ENCODE measurements around the gene KCNQ1OT1. TPM values are rescaled to one million over a fixed set of nuclear protein-coding genes. Genes with fewer than 3 reads are reported as not detected.

Gene KCNQ1OT1
- total RNA-seq, 1 donor from 2014 or later, result 3.4 TPM

DNA sequence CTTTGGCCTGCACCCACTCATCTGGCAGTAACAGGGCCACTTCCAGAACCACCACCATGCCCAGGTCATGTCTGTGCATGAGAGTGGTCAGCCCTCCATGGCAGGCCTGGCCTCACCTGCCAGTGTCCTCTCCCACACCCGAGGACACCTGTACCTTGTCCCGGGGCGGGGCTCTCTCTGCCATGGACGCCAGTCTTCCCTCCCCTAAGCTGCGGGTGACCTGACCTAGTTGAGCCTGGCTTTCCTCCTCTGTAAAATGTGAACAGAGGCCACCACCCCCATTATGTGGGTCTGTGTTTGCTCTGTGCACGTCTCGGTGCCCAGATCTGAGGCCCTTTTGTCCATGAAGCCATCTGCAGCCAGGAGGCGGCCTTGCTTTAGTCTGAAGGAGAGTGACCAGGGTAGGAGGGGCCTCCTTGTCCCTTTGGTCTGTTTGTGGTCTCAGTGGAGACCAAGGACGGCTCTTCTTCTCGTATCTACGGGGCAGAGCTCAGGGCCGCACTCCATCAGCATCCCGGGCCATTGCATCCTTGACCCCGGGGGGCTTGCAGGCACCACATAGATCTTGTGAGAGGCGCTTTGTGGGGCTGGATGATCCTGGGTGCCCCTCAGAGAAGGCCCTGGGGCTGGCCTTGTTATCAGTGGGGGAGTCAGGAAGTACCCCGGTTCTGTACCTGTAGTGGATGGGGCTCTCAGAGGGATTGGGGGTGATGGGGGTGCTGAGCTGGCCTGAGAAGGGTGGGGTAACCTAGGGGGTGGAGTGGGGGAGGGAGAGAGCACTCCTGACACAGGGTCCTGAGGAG lies 133.4 kb downstream of the KCNQ1OT1 start:
- Histone ChIP-seq H3K27me3 (no peaks in the 10 kb centered on the region), H3K27ac (no peak overlapping the region), H3K4me1 (no peaks in the 10 kb centered on the region), H3K4me3 (no peak overlapping the region), H3K9me3 (no peaks in the 10 kb centered on the region), H3K36me3 (no peaks in the 10 kb centered on the region)
- intact Hi-C loops (cut with DNase I), result no loop called here
- TF ChIP-seq, protein P1, sequence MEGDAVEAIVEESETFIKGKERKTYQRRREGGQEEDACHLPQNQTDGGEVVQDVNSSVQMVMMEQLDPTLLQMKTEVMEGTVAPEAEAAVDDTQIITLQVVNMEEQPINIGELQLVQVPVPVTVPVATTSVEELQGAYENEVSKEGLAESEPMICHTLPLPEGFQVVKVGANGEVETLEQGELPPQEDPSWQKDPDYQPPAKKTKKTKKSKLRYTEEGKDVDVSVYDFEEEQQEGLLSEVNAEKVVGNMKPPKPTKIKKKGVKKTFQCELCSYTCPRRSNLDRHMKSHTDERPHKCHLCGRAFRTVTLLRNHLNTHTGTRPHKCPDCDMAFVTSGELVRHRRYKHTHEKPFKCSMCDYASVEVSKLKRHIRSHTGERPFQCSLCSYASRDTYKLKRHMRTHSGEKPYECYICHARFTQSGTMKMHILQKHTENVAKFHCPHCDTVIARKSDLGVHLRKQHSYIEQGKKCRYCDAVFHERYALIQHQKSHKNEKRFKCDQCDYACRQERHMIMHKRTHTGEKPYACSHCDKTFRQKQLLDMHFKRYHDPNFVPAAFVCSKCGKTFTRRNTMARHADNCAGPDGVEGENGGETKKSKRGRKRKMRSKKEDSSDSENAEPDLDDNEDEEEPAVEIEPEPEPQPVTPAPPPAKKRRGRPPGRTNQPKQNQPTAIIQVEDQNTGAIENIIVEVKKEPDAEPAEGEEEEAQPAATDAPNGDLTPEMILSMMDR (IDR thresholded peaks at IDR 0.05), result no peak
- TF ChIP-seq POLR2A (IDR thresholded peaks at IDR 0.05) (no peak), POLR2AphosphoS5 (IDR thresholded peaks at IDR 0.05; ENCODE audit: insufficient read depth in 1 of 2, low read depth in 1 of 2) (no peak)
- DNase-seq (ENCODE audit: extremely low spot score in 2 of 2), result no peak

DNA sequence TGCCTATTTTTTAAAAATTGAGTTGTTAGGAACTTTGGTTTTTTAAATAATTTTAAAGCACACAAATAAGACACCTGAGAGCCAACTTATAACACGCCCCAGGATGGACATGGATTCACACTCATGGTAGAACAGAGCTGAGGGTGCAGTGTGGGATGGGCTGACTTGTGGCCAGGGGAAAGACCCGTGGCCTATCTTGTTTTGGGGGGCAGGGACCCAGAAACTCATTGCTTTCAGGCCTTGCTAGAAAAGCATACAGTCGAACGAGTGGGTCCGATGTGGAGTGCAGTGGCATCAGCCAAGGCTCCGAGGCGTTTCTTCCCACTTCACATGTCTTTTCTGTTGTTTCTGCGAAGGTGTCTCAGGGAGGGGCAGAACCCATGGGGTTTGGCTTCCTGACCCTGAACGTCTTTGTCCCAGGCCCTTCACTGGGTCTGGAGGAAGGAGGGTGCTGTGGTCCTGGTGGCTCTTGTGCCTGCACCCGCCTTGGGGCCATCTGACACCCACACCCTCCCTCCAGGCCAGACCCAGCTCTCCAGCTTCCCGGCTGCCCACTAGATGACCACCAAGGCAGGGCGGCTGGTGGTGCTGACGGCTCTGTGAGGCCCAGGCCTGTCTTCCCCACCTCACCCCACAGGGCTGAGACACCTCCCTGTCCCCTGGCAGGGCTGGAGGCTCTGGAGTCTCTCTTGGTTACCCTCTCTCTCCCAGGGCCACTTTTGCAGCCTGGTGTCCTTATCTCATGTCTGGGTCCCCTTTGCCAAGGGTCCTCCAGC lies 134.2 kb downstream of the KCNQ1OT1 start:
- Histone ChIP-seq H3K27ac (no peak overlapping the region), H3K4me1 (no peaks in the 10 kb centered on the region), H3K27me3 (no peaks in the 10 kb centered on the region), H3K9me3 (no peaks in the 10 kb centered on the region), H3K36me3 (no peaks in the 10 kb centered on the region), H3K4me3 (no peak overlapping the region)
- TF ChIP-seq POLR2A (IDR thresholded peaks at IDR 0.05) (no peak), POLR2AphosphoS5 (IDR thresholded peaks at IDR 0.05; ENCODE audit: insufficient read depth in 1 of 2, low read depth in 1 of 2) (no peak)
- TF ChIP-seq, protein P1 (IDR thresholded peaks at IDR 0.05), result no peak
- intact Hi-C loops (cut with DNase I), result no loop called here
- DNase-seq (ENCODE audit: extremely low spot score in 2 of 2), result no peak

DNA sequence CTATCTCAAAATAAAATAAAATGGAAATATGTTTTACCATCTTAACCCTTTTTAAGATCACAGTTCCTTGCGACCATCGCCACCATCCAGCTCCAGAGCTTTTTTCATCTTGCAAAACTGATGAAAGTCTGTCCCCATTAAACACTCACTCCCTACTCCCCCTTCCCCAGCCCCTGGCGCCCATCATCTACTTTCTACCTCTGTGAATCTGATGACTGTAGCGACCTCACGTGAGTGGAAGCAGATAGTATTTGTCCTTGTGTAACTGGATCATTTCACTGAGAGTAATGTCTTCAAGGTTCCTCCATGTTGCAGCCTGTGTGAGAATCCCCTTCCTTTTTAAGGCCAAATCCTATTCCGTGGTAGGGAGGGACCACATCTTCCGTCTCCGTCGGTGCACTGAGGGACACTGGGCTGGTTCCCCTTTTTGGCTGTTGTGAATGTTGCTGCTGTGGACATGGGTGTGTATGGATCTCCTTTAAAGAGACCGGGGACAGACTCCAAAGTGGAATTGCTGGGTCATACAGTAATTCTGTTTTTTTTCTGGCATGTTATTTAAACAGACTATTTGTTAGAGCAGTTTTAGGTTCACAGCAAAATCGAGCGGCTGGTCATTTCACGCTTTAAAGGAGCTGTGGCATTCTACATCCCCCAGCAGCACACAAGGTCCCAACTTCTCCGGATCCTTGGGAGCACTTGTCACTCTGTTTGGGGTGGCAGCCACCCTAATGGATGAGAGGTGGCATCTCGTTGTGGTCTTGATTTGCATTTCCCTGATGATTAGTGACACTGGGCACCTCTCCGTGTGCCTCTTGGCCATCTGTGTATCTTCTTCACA lies 135.0 kb downstream of the KCNQ1OT1 start:
- Histone ChIP-seq H3K9me3 (no peaks in the 10 kb centered on the region), H3K4me1 (no peaks in the 10 kb centered on the region), H3K4me3 (no peak overlapping the region), H3K36me3 (no peaks in the 10 kb centered on the region), H3K27ac (no peak overlapping the region), H3K27me3 (no peaks in the 10 kb centered on the region)
- no peak for DNase-seq (ENCODE audit: extremely low spot score in 2 of 2)
- no peak for TF ChIP-seq POLR2AphosphoS5 (IDR thresholded peaks at IDR 0.05; ENCODE audit: insufficient read depth in 1 of 2, low read depth in 1 of 2)
- intact Hi-C loops (cut with DNase I), result no loop called here

DNA sequence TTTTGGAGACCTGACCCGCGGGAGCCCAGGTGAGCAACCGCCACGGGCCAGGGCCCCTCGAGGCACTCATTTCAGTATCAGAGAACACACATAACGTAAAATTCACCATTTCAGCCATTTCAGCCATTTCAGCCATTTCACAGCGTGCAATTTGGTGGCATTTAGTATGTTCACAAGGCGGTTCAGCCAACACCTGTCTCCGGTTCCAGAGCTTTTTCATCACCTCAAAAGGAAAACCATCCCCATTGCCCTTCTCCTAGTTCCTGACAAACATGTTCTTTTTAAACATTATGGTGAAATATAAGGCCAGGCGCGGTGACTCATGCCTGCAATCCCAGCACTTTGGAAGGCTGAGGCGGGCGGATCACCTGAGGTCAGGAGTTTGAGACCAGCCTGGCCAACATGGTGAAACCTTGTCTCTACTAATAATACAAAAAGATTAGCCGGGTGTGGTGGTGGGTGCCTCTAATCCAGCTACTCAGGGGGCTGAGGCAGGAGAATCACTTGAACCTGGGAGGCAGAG lies 135.7 kb downstream of the KCNQ1OT1 start:
- intact Hi-C loops (cut with DNase I), result no loop called here
- Histone ChIP-seq H3K4me1 (no peaks in the 10 kb centered on the region), H3K36me3 (no peaks in the 10 kb centered on the region), H3K27me3 (no peaks in the 10 kb centered on the region), H3K4me3 (no peak overlapping the region), H3K27ac (no peak overlapping the region), H3K9me3 (no peaks in the 10 kb centered on the region)
- DNase-seq (ENCODE audit: extremely low spot score in 2 of 2), result no peak
- TF ChIP-seq, protein P1 (IDR thresholded peaks at IDR 0.05), result no peak
- no peak for TF ChIP-seq POLR2AphosphoS5 (IDR thresholded peaks at IDR 0.05; ENCODE audit: insufficient read depth in 1 of 2, low read depth in 1 of 2)
- no peak for TF ChIP-seq POLR2A (IDR thresholded peaks at IDR 0.05)
